ENCODE measurements around the gene UBE2L3. TPM values are rescaled to one million over a fixed set of nuclear protein-coding genes. Genes with fewer than 3 reads are reported as not detected.
"Not testable (repeated sequence)": the region's sequence is repeated elsewhere in the genome, so short reads cannot be mapped to it uniquely, and the experiment has no call there.

UBE2L3 gene
- total RNA-seq, 1 experiment from 2014 or later, result 84.0 TPM

DNA sequence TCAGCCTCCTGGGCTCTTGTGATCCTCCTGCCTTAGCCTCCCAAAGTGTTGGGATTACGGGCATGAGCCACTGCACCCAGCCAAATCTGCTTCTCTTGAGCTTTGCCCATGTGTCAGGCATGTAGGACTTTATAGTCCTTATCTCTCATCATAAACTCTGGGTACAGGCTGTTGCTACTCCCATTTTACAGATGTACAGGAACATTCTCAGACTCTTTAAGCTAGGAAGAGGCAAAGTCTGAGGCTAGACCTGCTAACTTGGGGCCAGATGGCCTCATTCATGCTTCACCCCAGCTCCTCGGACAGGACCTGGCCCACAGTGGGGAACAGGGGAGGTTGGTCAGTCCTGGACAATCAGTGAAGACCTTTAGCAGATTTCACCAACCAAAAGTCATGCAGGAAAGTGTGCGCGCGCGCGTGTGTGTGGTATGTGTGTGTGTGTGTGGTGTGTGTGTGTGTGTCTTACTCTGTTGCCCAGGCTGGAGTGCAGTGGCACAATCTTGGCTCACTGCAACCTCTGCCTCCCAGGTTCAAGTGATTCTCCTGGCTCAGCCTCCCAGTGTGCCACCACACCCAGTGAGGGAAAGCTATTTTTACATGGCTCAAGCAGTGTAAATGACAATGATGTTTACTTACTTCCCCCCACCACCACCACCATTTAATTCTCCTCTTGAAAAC is 38.5 kb downstream of the UBE2L3 start:
- H3K4me3 ChIP-seq (ENCODE audit: insufficient read depth, low read depth, low read length), result no peak overlapping the region
- H3K27me3 ChIP-seq (ENCODE audit: control insufficient read depth, insufficient read depth, low read length), result no peaks in the 10 kb centered on the region
- H3K36me3 ChIP-seq (replicated peaks; ENCODE audit: control insufficient read depth, insufficient read depth, low read length), result peaks cover 3% of the 10 kb centered on the region
- DNase-seq, result no peak

DNA sequence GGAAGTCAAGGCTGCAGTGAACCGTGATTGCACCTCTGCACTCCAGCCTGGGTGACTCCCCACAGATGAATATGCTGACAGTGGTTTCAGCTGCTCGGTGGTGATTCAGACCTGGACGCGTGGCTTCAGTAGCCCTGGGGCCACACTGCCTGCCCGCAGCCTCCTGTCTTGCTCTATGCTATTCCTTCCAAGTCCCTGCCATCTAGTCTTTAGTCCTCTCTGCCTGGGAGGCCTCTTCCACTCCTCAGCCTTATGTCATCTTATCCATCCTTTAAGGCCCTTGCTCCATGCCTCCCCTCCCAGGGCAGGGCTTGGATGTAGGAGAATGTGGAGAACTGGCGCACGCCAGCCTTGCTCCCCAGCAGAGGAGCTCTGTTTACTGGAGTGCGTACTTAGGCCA is 39.3 kb downstream of the UBE2L3 start:
- peaks cover 8% of the 10 kb centered on the region for H3K36me3 ChIP-seq (replicated peaks; ENCODE audit: control insufficient read depth, insufficient read depth, low read length)
- DNase-seq, result no peak
- H3K27me3 ChIP-seq (ENCODE audit: control insufficient read depth, insufficient read depth, low read length), result no peaks in the 10 kb centered on the region
- H3K4me3 ChIP-seq (ENCODE audit: insufficient read depth, low read depth, low read length), result no peak overlapping the region

DNA sequence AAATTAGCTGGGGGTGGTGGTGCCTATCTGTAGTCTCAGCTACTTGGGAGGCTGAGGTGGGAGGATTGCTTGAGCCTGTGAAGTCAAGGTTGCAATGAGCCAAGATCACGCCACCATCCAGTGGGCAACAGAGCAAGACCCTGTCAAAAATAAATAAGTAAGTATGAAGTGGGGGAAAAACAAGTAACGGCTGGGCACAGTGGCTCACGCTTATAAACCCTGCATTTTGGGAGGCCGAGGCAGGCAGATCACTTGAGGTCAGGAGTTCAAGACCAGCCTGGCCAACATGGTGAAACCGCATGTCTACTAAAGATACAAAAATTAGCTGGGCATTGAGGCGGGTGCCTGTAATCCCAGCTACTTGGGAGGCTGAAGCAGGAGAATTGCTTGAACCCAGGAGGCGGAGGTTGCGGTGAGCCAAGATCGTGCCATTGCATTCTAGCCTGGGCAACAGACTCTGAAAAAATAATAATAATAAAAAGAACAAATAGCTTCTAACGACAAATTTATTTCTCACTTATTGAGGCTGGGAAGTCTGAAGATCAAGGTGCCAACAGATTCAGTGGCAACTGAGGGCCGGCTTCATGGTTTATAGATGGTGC is 42.1 kb downstream of the UBE2L3 start:
- not testable (repeated sequence) for H3K27me3 ChIP-seq (ENCODE audit: control insufficient read depth, insufficient read depth, low read length); DNase-seq; H3K4me3 ChIP-seq (ENCODE audit: insufficient read depth, low read depth, low read length)
- peaks cover 17% of the 10 kb centered on the region for H3K36me3 ChIP-seq (replicated peaks; ENCODE audit: control insufficient read depth, insufficient read depth, low read length)

DNA sequence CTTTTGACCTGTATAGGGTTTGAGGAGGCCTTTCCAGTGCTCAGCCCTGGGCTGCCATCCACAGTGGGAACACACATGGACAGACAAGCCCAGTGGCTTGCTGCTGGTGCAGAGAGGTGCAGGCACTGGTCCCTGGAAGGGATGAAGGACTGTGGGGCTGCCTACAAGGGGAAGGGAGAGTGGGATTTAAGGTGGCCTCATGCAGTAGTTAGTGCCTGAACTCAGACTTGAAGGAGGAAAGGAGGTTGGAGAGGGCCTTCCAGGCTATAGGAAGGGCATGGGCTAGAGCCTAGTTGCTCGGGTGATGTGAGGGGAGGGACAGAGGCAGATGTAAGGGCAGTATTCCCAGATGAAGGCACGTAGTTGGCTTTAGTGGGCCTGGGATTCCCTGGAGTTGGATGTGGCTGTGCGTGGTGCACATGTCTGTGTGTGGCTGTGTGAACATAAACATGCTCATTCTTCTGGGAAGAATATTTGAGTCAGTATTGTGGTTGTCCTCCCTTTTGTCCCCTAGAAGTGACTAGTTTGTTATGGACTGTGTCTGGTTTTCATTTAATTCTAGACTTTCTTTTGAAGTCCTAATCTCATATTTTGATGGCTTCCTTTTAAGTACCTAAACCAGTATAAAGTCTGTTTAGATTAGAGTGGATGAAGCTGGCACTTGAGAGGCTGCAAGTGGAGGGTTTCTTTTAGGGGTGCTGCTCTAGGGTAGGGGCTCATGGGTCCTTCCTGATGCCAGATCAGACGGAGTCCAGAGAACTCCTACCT is 43.9 kb downstream of the UBE2L3 start:
- peak; percentile 7 for DNase-seq
- H3K27me3 ChIP-seq (ENCODE audit: control insufficient read depth, insufficient read depth, low read length), result no peaks in the 10 kb centered on the region
- peaks cover 16% of the 10 kb centered on the region for H3K36me3 ChIP-seq (replicated peaks; ENCODE audit: control insufficient read depth, insufficient read depth, low read length)
- no peak overlapping the region for H3K4me3 ChIP-seq (ENCODE audit: insufficient read depth, low read depth, low read length)

DNA sequence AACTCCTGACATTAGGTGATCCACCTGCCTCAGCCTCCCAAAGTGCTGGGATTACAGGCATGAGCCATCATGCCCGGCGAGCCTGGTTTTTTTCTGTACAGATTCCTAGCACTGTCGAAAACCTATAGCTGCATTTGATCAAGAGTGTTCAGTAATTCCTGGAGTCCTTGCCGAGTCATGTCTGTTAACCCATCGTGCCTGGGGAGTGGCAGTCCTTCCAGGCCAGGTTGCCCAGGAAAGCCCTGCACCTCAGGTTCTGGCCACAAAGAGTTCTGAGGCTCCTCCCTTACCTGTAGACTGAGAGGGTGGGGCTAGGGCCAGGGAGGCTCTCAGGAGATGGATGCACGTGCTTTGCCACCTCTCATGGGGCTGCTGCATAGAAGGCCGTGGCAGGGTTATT is 45.3 kb downstream of the UBE2L3 start:
- H3K4me3 ChIP-seq (ENCODE audit: insufficient read depth, low read depth, low read length), result no peak overlapping the region
- peaks cover 16% of the 10 kb centered on the region for H3K36me3 ChIP-seq (replicated peaks; ENCODE audit: control insufficient read depth, insufficient read depth, low read length)
- no peaks in the 10 kb centered on the region for H3K27me3 ChIP-seq (ENCODE audit: control insufficient read depth, insufficient read depth, low read length)
- DNase-seq, result peak; percentile 67

DNA sequence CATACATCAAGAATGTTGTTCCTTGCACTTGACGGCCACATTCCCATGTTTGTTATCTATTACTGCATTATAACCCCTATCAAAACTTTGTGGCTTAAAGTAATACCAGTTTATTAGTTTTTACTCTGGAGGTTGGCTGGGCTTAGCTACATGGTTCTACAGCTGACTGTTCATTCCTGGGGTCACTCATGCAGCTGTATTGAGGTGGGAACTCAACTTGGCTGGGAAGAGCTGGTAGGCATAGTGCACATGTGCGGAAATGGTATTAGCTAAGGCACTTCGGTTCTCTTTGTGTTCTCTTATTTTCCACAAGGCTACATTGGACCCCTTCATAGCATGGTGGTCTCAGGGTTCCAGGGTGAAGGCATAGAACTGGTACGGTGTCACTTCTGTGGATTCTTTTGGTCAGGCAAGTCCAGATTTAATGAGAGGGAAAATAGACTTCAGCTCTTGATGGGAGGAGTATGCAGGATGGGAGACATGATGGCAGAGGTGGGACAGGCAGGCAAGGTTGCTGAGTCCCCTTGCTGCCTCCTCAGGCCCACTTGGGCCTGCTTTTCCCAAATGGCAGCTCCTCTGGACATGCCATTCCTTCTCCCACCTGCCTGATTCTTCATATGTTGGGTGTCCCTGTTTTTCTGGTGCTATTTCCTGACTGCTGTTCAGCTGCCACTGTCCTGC is 46.2 kb downstream of the UBE2L3 start:
- Histone ChIP-seq H3K4me3 (ENCODE audit: insufficient read depth, low read depth, low read length) (no peak overlapping the region), H3K36me3 (replicated peaks; ENCODE audit: control insufficient read depth, insufficient read depth, low read length) (peaks cover 16% of the 10 kb centered on the region), H3K27me3 (ENCODE audit: control insufficient read depth, insufficient read depth, low read length) (no peaks in the 10 kb centered on the region)
- DNase-seq, result peak; percentile 5

DNA sequence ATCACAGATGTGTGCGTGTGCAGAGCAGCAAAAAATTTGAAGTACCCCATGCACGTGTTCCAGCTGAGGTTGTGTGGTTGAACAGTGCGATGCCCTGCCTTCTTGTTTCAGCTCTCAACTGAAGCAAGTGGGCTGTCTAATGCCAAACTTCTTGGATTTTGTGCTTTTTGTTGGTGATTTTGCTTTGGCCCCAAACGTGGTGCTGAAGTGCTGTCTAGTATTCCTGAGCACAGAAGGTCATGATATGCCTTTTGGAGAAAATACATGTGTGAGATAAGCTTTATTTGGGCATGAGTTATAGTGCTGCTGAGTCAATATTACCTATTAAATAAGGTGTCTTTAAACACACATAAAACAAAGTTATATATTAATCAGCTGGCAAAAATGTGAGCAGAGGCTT is 48.2 kb downstream of the UBE2L3 start:
- Histone ChIP-seq H3K36me3 (replicated peaks; ENCODE audit: control insufficient read depth, insufficient read depth, low read length) (peaks cover 17% of the 10 kb centered on the region), H3K27me3 (ENCODE audit: control insufficient read depth, insufficient read depth, low read length) (no peaks in the 10 kb centered on the region), H3K4me3 (ENCODE audit: insufficient read depth, low read depth, low read length) (no peak overlapping the region)
- no peak for DNase-seq

DNA sequence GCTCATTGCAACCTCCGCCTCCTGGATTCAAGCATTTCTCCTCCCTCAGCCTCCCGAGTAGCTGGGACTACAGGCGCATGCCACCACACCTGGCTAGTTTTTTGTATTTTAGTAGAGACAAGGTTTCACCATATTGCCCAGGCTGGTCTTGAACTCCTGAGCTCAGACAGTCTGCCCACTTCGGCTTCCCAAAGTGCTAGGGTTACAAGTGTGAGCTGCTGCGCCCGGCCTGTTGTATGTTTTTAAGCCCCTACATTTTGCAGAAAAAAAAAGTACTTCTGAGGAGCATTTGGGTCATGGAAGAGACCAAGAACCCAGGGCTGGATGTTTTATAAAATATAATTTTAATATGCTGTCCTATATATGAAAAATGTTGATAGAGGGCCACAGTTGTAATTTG is 49.8 kb downstream of the UBE2L3 start:
- not testable (repeated sequence) for H3K36me3 ChIP-seq (replicated peaks; ENCODE audit: control insufficient read depth, insufficient read depth, low read length)

DNA sequence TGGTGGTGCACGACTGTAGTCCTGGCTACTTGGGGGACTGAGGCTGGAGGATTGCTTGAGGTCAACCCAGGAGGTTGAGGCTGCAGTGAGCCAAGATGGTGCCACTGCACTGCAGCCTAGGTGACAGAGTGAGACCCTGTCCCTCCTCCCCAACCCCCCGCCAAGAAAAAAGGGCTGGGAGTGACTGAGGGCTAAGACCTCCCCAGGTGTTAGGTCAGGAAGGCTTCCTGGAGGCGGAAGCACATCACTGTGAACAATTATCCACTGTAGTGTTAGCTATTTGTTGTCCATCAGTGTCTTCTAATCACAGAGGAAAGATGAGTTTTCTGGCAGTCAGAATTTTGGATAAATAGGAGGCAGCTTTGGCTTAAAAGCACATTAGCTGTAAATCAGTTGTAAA is 53.5 kb downstream of the UBE2L3 start:
- peaks cover 4% of the 10 kb centered on the region for H3K36me3 ChIP-seq (replicated peaks; ENCODE audit: control insufficient read depth, insufficient read depth, low read length)
- H3K4me3 ChIP-seq (ENCODE audit: insufficient read depth, low read depth, low read length), result no peak overlapping the region
- H3K27me3 ChIP-seq (ENCODE audit: control insufficient read depth, insufficient read depth, low read length), result no peaks in the 10 kb centered on the region
- DNase-seq, result peak; percentile 4

More for the DNA sequence above, 49.8 kb downstream of the UBE2L3 start:
- DNase-seq; H3K4me3 ChIP-seq (ENCODE audit: insufficient read depth, low read depth, low read length); H3K27me3 ChIP-seq (ENCODE audit: control insufficient read depth, insufficient read depth, low read length): not testable (repeated sequence)

DNA sequence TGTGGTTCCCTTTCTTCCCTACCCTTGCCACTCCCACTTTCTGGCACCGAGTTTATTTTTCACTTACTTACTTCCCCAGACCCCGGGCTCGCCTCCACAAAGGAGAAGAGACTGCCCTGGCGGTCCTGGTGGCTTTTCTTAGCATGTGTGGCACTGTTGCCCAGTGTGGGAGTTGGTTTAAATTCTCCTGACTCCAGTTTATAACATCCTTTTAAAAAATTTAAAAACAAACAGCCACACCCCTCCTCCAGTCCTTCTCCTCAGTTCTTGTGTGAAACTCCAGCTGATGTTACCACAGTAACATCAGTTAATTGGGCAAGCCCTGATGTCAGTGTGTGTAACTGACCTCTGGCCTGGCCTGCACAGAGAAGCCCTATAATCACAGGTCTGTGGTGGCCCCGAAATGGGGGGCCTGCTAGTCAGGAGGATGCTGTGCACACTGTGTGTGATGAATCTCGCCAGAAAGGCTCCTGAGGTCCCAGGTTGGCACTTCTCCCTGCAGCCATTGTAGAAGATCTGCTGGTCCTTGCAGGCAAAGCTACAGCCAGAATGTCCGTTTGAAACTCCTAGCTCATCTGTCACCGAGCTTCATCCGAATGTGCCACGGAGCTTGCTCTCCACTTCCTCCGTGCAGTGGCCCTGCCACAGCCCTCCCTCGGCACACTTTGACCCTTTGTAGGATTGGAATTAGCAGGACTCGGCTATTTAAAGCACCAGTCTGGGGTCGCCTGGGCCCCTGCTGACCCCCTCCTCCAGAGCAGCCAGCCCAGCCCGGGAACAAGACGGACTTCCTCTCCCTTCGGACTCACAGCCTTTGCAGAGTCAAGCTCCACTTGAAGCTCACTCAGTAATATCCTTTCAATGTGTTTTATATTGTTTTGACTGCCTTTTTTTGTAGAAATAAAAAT is 54.8 kb downstream of the UBE2L3 start:
- Histone ChIP-seq H3K4me3 (ENCODE audit: insufficient read depth, low read depth, low read length) (no peak overlapping the region), H3K36me3 (replicated peaks; ENCODE audit: control insufficient read depth, insufficient read depth, low read length) (peaks cover 4% of the 10 kb centered on the region), H3K27me3 (ENCODE audit: control insufficient read depth, insufficient read depth, low read length) (no peaks in the 10 kb centered on the region)
- peak; percentile 12 for DNase-seq

DNA sequence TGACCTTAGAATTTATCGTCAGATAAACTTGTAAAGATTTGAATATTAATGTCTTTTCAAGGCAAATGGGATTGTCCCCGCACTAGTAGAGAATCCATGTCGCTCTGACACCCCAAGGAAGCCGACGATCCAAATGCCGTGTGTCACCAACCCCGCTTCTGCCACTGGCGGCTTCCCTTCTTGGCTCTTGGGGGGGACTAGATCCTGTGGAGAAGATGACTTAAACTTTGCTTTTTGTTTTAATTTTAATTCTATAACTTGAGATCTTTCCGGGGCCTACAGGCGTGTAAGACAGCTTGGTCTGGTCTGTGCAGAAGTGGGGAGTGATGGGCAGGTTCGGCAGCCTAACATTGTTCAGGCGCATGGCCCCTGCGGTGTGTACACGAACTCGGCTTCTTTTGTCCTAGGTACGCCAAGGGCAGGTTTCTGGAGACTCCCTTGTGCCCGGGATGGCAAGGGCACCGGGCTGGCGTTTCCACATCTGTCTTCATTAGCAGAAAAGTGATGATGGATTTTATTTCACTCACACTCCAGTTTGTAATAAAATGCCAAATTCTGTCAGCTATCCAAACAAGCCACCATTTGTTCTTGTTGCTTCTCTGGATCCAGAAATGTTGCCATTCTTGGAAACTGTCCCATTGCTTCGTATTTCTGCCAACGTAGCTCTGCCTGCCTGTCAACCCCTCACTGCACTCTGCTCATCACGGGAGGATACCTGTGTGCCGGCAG is 55.6 kb downstream of the UBE2L3 start:
- Histone ChIP-seq H3K27me3 (ENCODE audit: control insufficient read depth, insufficient read depth, low read length) (no peaks in the 10 kb centered on the region), H3K36me3 (replicated peaks; ENCODE audit: control insufficient read depth, insufficient read depth, low read length) (peaks cover 7% of the 10 kb centered on the region), H3K4me3 (ENCODE audit: insufficient read depth, low read depth, low read length) (no peak overlapping the region)
- peak; percentile 16 for DNase-seq

DNA sequence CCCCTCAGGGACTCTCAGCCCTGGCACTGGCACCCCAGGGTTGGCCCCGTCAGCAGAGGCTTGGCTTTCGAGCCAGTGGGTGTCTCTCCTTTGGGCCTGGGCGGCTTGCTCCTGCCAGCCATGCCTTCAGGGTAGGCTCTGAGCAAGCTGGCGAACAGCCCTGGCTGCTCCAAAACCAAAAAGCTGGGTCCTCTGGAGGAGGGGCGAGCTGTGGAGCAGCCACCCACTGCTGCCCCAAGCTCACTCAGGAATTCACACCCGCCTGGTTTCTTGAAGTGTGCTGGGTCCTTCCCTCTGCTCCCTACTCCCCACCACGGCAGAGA is 56.1 kb downstream of the UBE2L3 start:
- H3K36me3 ChIP-seq (replicated peaks; ENCODE audit: control insufficient read depth, insufficient read depth, low read length), result peaks cover 8% of the 10 kb centered on the region
- H3K27me3 ChIP-seq (ENCODE audit: control insufficient read depth, insufficient read depth, low read length), result no peaks in the 10 kb centered on the region
- peak; percentile 32 for DNase-seq
- H3K4me3 ChIP-seq (ENCODE audit: insufficient read depth, low read depth, low read length), result no peak overlapping the region

DNA sequence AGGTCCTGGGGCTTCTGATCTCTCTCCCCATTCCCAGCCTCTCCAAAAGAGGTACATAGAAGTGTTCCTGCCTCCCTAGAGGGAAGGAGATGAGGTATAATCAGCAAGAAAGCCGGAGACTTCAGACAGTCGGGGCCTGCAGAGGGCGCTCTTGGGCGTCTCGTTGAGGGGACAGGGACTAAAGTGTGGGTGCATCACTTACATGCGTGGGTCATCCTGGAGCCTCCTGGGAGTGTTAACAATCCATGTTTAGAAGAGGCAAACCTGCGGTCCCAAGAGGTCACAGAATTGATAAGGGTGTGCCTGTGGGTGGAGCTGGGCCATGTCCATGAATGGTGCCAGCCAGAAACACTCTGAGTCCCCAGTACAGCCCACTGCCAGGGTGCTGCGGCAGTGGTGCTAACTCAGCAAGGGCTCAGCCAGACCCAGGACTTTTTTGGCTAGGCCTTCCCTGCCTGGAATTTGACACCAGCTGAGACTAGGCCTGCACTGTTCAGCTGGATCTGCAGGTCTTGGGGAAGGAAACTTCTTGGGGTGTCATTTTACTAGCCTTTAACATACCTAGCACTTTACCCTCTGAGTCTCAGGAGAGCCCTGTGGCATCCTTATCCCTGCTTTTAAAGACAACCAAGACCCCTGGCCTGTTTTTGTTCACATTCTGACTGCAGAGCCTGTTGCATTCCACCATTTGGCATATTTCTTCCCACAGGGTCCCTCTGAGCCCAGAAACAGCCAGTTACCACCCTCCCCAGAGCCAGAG is 56.8 kb downstream of the UBE2L3 start:
- Histone ChIP-seq H3K27me3 (ENCODE audit: control insufficient read depth, insufficient read depth, low read length) (no peaks in the 10 kb centered on the region), H3K36me3 (replicated peaks; ENCODE audit: control insufficient read depth, insufficient read depth, low read length) (peaks cover 7% of the 10 kb centered on the region), H3K4me3 (ENCODE audit: insufficient read depth, low read depth, low read length) (no peak overlapping the region)
- peak; percentile 83 for DNase-seq
